Natural killer cell (primary cell): Measurements from ENCODE around the gene GPX3. TPM values are rescaled to one million over a fixed set of nuclear protein-coding genes. Genes with fewer than 3 reads are reported as not detected.

Experiments used
- ATAC-seq, 3 donors: fragments of 150-1000 bp in 2 of 3; fragments of 200-7000 bp in 1 of 3; cut with Tn5 transposase; 1 replicate in 1 of 3; 2 replicates in 2 of 3; pipeline ENCODE4 v1.10.0; 2021; ENCODE audit warnings: mild to moderate bottlenecking in 2 of 3, moderate library complexity in 2 of 3
- DNase-seq, 2 donors: peaks; one replicate each; pipeline versions ENCODE4 v3.0.0 to v3.0.0-alpha.2; 2013 to 2021; ENCODE audit warnings: mixed read lengths in 1 of 2
- H3K27ac ChIP-seq: one replicate; pipeline ENCODE4 v1.5.1; 2013; ENCODE audit warnings: mild to moderate bottlenecking, low read length
- H3K27me3 ChIP-seq: one replicate; pipeline ENCODE4 v1.6.1; 2013; ENCODE audit warnings: low read length; ENCODE audit not compliant: control insufficient read depth, insufficient read depth
- H3K36me3 ChIP-seq: one replicate; pipeline ENCODE4 v1.6.1; 2013; ENCODE audit warnings: low read length; ENCODE audit not compliant: control insufficient read depth, insufficient read depth
- H3K4me1 ChIP-seq: one replicate; pipeline ENCODE4 v1.6.1; 2013; ENCODE audit warnings: low read length; ENCODE audit not compliant: control insufficient read depth, insufficient read depth
- H3K4me3 ChIP-seq: one replicate; pipeline ENCODE4 v1.5.1; 2013; ENCODE audit warnings: low read length
- H3K9me3 ChIP-seq: one replicate; pipeline ENCODE4 v1.6.1; 2013; ENCODE audit warnings: low read length; ENCODE audit not compliant: control insufficient read depth, insufficient read depth
- H3K27ac Mint-ChIP-seq, 2 donors: one replicate each; pipeline ENCODE4 v1.8.0; 2022; ENCODE audit warnings: mild to moderate bottlenecking in 2 of 2, mixed read lengths in 2 of 2, moderate library complexity in 1 of 2
- H3K27me3 Mint-ChIP-seq, 2 donors: one replicate each; pipeline ENCODE4 v1.8.0; 2022; ENCODE audit warnings: low read depth in 2 of 2, mixed read lengths in 2 of 2
- H3K36me3 Mint-ChIP-seq: one replicate; pipeline ENCODE4 v1.8.0; 2022; ENCODE audit warnings: mixed read lengths
- H3K4me1 Mint-ChIP-seq, 2 donors: one replicate each; pipeline ENCODE4 v1.8.0; 2022; ENCODE audit warnings: mixed read lengths in 2 of 2
- H3K4me3 Mint-ChIP-seq: one replicate; pipeline ENCODE4 v1.8.0; 2022; ENCODE audit warnings: mild to moderate bottlenecking, moderate library complexity, mixed read lengths
- H3K9me3 Mint-ChIP-seq, 2 donors: one replicate each; pipeline ENCODE4 v1.8.0; 2022; ENCODE audit warnings: mixed read lengths in 2 of 2
- WGBS: methylation state at CpG from one replicate; pipeline ENCODE4 v1.1.7; 2013; ENCODE audit warnings: missing lambda C conversion rate; ENCODE audit not compliant: insufficient coverage; 5-methylcytosine and 5-hydroxymethylcytosine counted together
- intact Hi-C: fragments of 100-400 bp; cut with micrococcal nuclease; formaldehyde crosslinking; loops from one replicate; pipeline ENCODE4 v1.14.2; 2022
- total RNA-seq, 4 donors: library from RNA; stranded (reverse); fragments of 120-200 nt in 1 of 4; gene quantifications; one replicate each; pipeline versions ENCODE4 v1.2.3 to v1.2.4, GENCODE V29; 2013 to 2022
- TF ChIP-seq, protein P1 (sequence below): fragments of 200-600 bp; IDR thresholded peaks from one replicate; pipeline ENCODE4 v1.8.0; 2022; ENCODE audit warnings: antibody characterized with exemption

GPX3 gene
- total RNA-seq, 3 donors from 2014 or later (not counting 1 experiment from before 2014, with no cell fraction given) = 1.1 TPM; not detected in 2

GRCh38 chr5:151071848-151072629, 51.6 kb downstream of the GPX3 start:
- H3K27ac ChIP-seq = no peak overlapping the region
- peaks cover 14% of the 10 kb centered on the region for H3K36me3 ChIP-seq
- Mint-ChIP-seq H3K36me3 (no peaks in the 10 kb centered on the region), H3K9me3 (no peaks in the 10 kb centered on the region), H3K27me3 (no peaks in the 10 kb centered on the region), H3K27ac (peak overlapping the region; percentile 32 to 48), H3K4me3 (no peak overlapping the region), H3K4me1 (peaks cover 64 to 69% of the 10 kb centered on the region in 2 donors)
- 90% methylated on average over 10 of the region's 10 CpGs for WGBS
- no peak overlapping the region for H3K4me3 ChIP-seq
- TF ChIP-seq, protein P1, sequence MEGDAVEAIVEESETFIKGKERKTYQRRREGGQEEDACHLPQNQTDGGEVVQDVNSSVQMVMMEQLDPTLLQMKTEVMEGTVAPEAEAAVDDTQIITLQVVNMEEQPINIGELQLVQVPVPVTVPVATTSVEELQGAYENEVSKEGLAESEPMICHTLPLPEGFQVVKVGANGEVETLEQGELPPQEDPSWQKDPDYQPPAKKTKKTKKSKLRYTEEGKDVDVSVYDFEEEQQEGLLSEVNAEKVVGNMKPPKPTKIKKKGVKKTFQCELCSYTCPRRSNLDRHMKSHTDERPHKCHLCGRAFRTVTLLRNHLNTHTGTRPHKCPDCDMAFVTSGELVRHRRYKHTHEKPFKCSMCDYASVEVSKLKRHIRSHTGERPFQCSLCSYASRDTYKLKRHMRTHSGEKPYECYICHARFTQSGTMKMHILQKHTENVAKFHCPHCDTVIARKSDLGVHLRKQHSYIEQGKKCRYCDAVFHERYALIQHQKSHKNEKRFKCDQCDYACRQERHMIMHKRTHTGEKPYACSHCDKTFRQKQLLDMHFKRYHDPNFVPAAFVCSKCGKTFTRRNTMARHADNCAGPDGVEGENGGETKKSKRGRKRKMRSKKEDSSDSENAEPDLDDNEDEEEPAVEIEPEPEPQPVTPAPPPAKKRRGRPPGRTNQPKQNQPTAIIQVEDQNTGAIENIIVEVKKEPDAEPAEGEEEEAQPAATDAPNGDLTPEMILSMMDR = no peak
- DNase-seq (no peak), ATAC-seq (no peak)
- H3K27me3 ChIP-seq = no peaks in the 10 kb centered on the region
- intact Hi-C loops = no loop called here
- H3K4me1 ChIP-seq = peaks cover 52% of the 10 kb centered on the region
- H3K9me3 ChIP-seq = no peaks in the 10 kb centered on the region

DNA sequence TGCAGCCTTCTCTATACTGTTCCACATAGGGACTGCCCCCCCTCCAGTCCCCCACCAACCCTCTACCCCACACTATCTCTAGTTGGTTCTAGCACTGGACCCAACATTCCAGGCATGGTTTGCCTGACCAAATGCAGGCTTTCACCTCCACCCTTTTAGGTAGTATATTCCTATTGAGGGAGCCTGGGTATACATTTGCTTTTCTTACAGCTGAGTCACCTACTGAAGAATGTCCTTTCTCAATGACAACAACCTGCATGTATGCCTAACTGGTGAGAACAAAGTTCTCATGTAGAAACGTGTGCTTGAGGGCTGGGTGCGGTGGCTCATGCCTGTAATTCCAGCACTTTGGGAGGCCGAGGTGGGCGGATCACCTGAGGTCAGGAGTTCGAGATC, 52.2 kb downstream of the GPX3 start:
- no peaks in the 10 kb centered on the region for H3K27me3 Mint-ChIP-seq
- Histone ChIP-seq H3K27ac (no peak overlapping the region), H3K4me3 (no peak overlapping the region), H3K27me3 (no peaks in the 10 kb centered on the region), H3K4me1 (peaks cover 50% of the 10 kb centered on the region), H3K9me3 (no peaks in the 10 kb centered on the region), H3K36me3 (peaks cover 14% of the 10 kb centered on the region)
- no peaks in the 10 kb centered on the region for H3K9me3 Mint-ChIP-seq
- 96% methylated on average over 4 of the region's 5 CpGs for WGBS
- ATAC-seq (no peak), DNase-seq (no peak)
- H3K4me3 Mint-ChIP-seq = no peak overlapping the region
- intact Hi-C loops = no loop called here
- no peaks in the 10 kb centered on the region for H3K36me3 Mint-ChIP-seq
- TF ChIP-seq, protein P1 = no peak
- H3K4me1 Mint-ChIP-seq = peaks cover 66 to 70% of the 10 kb centered on the region in 2 donors
- H3K27ac Mint-ChIP-seq = peak overlapping the region; percentile 32 to 48

DNA sequence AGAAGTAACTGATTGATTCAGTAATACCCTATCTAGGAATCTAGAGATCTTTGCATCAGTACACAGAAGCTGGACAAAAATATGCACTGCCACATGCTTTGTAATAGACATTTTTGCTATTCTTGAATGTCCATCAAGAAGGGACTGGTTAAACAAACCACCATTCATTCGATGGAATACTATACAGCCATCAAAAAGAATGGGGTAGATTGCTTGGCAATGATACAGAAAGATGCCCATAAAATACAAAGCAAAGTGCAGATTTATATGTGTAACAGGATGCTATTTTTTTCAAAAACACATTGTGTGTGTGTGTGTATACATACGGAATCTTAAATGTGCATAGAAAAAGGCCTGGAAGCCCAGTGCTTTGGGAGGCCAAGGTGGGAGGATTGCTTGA, 52.9 kb downstream of the GPX3 start:
- Histone ChIP-seq H3K4me1 (peaks cover 50% of the 10 kb centered on the region), H3K4me3 (no peak overlapping the region), H3K36me3 (peaks cover 16% of the 10 kb centered on the region), H3K27me3 (no peaks in the 10 kb centered on the region), H3K9me3 (no peaks in the 10 kb centered on the region), H3K27ac (no peak overlapping the region)
- TF ChIP-seq, protein P1 = no peak
- no peaks in the 10 kb centered on the region for H3K27me3 Mint-ChIP-seq
- H3K9me3 Mint-ChIP-seq = no peaks in the 10 kb centered on the region
- 100% methylated on average over 1 of the region's 2 CpGs for WGBS
- no peak overlapping the region for H3K4me3 Mint-ChIP-seq
- peaks cover 66 to 70% of the 10 kb centered on the region in 2 donors for H3K4me1 Mint-ChIP-seq
- intact Hi-C loops = no loop called here
- no peak for ATAC-seq
- no peaks in the 10 kb centered on the region for H3K36me3 Mint-ChIP-seq
- DNase-seq = no peak
- peak overlapping the region in 1 of 2 donors; percentile 32 for H3K27ac Mint-ChIP-seq
